ENCODE results near the gene LEF1.

The LEF1 gene

DNA sequence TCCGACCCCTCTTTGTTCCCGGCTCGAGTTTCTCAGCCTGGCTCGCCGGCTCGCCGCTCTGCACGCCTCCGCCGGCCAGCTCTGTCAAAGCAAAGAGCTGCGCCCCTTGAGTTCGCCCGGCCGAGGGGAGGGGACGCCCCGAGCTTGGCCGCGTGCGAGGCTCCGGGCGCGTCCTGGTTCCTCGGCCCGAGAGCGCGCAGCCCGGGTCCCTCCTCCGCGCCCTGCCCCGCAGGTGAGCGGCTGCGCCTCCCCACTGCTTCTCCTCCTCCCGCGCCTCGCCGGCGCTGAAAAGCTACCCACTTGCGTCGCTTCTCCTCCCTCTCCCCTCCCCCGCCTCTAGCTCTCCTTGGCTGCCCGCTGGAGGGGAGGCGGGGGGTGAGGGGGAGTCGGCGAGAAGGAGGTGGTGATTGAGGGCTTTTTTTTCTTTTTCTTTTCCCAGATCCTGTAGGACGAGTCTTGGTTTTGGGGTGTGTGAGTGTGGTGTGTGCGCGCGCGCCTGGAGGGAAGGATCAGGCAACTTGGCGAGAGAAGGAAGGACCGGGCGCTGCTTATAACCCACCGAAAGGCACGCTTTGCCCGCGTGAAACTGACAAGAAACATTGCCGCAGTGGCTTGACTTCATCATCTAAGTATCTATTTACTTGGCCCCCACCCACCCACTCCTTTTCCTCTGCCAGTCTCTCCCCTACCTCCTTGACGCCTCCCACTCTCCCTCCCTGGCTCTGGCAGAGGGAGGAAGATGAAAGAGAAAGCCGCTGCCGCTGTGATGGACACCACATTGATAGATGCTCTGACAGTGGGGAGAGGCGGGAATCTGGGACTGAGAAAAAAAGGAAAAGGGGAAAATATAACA lies at the start of gene LEF1:
Gene LEF1 (minus strand): TSS at position 262 of the 853 bp plus-strand sequence. CDS start 1,165 bp downstream, outside the sequence.
- DNase-seq (ENCODE audit: low read depth in 2 of 2) = no peak

- no peak for DNase-seq (ENCODE audit: low read depth in 2 of 2)
These were observed 47.8 kb upstream of the LEF1 start for GRCh38 chr4:108216510-108216909.

GRCh38 chr4:108215055-108215454 lies 46.3 kb upstream of the LEF1 start:
- no peak for DNase-seq (ENCODE audit: low read depth in 2 of 2)

- DNase-seq (ENCODE audit: low read depth in 2 of 2) = no peak
These were observed 45.0 kb upstream of the LEF1 start for GRCh38 chr4:108213723-108214122.

- DNase-seq (ENCODE audit: low read depth in 2 of 2) = no peak
These were observed 44.6 kb upstream of the LEF1 start for GRCh38 chr4:108213308-108213707.

GRCh38 chr4:108210989-108211835 lies 42.5 kb upstream of the LEF1 start:
- DNase-seq (ENCODE audit: low read depth in 2 of 2) = no peak

- DNase-seq (ENCODE audit: low read depth in 2 of 2) = no peak
These were observed 40.8 kb upstream of the LEF1 start for GRCh38 chr4:108209489-108209888.

DNA sequence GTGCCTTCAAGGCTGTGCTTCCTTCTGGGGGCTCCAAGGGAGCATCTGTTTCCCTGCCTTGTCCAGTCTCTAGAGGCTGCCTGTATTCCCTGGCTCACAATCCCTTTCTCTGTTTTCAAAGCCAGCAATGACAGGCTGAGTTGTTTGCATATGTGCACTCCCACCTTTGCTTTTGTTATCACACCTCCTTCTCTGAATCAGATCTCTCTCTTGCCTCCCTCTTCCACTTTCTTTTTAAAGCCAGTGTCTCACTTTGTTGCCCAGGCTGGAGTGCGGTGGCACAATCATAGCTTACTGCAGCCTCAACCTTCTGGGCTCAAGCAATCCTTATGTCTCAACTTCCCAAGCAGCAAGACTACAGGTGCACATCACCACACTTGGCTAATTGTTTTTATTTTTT lies 37.1 kb upstream of the LEF1 start:
- no peak for DNase-seq (ENCODE audit: low read depth in 2 of 2)

- DNase-seq (ENCODE audit: low read depth in 2 of 2) = no peak
These were observed 35.8 kb upstream of the LEF1 start for GRCh38 chr4:108204518-108204917.

- DNase-seq (ENCODE audit: low read depth in 2 of 2) = no peak
These were observed 34.6 kb upstream of the LEF1 start for GRCh38 chr4:108203377-108203776.

- DNase-seq (ENCODE audit: low read depth in 2 of 2) = no peak
These were observed 33.0 kb upstream of the LEF1 start for GRCh38 chr4:108201774-108202173.

DNA sequence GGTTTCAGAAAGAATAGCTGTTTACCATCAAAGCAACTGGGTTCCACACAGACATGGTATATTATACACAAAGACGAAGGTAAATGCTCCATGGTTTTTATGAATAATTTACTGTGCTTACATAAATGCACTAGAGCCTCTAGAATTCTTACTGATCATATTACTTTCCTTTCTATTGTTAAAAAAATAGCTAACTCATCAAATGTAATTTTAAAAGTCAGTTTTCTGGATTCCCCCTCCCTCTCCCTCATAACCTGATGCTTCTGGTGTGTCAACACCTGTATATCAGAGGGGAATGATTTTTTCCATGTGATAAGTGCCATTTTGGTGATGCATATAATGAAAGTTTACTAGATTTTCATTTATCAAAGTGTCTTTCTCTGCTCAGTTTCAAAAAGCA lies 31.1 kb upstream of the LEF1 start:
- no peak for DNase-seq (ENCODE audit: low read depth in 2 of 2)

GRCh38 chr4:108193886-108194672 lies 25.3 kb upstream of the LEF1 start:
- no peak for DNase-seq (ENCODE audit: low read depth in 2 of 2)

GRCh38 chr4:108192935-108193334 lies 24.2 kb upstream of the LEF1 start:
- DNase-seq (ENCODE audit: low read depth in 2 of 2) = no peak

GRCh38 chr4:108192056-108192455 lies 23.3 kb upstream of the LEF1 start:
- DNase-seq (ENCODE audit: low read depth in 2 of 2) = no peak

- no peak for DNase-seq (ENCODE audit: low read depth in 2 of 2)
These were observed 22.7 kb upstream of the LEF1 start for GRCh38 chr4:108191269-108191914.

DNA sequence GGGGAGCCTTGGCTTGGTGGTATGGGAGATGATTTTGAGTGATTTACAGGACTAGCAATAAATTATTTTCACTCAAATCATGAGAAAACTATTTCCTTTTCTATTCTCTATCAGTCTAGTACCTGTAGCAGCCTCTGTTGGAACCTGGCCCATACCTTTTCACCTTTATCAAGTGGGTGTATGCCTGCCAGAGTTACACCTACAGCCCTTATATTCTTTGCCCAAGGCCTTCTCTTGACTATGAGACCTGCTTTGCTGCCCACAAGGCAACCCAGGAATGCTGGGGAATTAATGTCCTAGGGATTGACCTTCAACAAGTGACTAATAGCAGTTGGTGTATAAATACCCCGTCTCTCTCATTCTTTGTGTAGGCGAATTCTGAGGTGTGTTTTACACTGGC lies 20.0 kb upstream of the LEF1 start:
- DNase-seq (ENCODE audit: low read depth in 2 of 2) = no peak

DNA sequence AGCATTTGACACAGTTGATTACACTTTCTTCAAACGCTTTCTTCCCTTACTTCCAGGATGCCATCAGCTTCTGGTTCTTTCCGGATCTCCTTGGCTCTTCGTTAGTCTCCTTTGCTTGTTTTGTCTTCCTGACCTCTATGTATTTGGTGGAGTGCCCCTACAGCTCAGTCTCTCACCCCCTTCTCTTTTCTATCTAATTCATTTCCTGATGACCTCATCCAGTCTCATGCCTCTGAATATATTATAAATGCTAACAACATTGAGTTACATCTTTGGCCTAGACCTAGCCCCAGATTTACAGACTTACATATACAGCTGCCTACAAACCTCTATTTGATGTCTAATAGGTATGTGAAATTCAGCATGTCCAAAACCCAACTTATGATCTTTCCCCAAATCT lies 16.5 kb upstream of the LEF1 start:
- no peak for DNase-seq (ENCODE audit: low read depth in 2 of 2)

GRCh38 chr4:108184453-108185049 lies 15.8 kb upstream of the LEF1 start:
- DNase-seq (ENCODE audit: low read depth in 2 of 2) = no peak

- DNase-seq (ENCODE audit: low read depth in 2 of 2) = no peak
These were observed 13.0 kb upstream of the LEF1 start for GRCh38 chr4:108181704-108182103.

DNA sequence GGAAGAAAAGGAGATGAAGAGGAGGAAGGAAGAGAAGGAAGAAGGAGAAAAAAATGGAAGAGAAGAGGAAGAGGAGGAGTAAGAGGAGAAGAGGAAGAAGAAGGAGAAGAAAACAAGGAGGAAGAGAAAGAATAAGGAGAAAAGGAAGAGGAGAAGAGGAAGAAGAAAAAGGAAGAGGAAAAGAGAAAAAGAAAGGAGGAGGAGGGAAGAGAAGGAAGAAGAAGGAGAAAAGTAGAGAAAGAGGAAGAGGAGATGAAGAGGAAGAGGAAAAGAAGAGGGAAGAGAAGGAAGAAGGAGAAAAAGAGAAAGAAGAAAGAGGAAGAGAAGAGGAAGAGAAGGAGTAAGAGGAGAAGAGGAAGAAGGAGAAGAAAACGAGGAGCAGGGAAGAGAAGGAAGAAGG lies 11.8 kb upstream of the LEF1 start:
- no peak for DNase-seq (ENCODE audit: low read depth in 2 of 2)
